GM18858 (cell line): ENCODE measurements around the gene MYH16.
"Not testable (repeated sequence)": the region's sequence is repeated elsewhere in the genome, so short reads cannot be mapped to it uniquely, and the experiment has no call there.

ENCODE experiments used
- ATAC-seq: cut with Tn5 transposase; IDR thresholded peaks from one replicate; pipeline ENCODE4 v1.9.1; 2021; ENCODE audit not compliant: unreplicated experiment

Gene MYH16

DNA sequence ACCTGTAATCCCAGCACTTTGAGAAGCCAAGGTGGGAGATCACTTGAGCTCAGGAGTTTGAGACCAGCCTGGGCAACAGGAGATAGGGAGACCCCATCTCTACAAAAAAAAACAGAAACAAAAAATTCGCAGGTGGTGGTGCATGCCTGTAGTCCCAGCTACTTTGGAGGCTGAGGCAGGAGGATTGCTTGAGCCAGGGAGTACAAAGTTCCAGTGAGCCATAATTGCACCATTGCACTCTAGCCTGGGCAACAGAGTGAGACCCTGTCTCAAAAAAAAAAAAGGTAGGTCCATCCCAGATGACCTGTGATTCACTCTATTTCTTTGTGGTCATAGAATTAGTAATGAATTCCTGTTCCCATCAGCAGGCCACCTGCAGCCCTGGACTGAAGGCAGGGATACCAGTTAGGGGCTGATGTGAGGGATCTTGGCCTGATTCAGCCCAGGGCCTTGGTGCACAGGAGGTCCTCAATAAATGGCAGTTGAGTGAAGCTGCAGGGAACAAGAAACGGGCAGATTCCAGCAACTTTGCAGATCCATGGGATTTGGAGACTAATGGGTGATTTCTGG is at the start of gene MYH16:
Gene MYH16, plus strand, starts transcription at position 364 of the 570 bp plus-strand sequence.
- ATAC-seq, result no peak

DNA sequence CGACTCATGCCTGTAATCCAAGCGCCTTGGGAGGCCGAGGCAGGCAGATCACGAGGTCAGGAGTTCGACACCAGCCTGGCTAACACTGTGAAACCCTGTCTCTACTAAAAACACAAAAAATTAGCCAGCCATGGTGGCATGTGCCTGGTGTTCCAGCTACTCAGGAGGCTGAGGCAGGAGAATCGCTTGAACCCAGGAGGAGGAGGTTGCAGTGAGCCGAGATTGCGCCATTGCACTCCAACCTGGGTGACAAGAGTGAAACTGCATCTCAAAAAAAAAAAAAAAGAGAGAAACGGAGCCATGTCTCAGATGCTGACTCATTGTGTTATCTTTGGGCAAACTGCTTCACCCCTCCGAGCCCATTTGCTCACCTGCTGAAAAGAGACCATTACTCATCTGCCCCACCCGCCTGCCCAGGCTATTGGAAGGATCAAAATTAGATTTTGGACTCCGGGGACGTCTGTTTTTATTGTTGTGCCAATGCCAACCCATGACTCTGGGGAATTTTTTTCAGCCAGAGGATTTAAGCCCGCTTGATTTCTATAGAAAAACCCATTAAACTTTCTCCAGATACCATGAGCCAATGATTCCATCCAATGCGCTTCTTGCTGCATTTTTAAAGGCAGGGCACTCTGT is 48.3 kb upstream of the MYH16 start:
- not testable (repeated sequence) for ATAC-seq

DNA sequence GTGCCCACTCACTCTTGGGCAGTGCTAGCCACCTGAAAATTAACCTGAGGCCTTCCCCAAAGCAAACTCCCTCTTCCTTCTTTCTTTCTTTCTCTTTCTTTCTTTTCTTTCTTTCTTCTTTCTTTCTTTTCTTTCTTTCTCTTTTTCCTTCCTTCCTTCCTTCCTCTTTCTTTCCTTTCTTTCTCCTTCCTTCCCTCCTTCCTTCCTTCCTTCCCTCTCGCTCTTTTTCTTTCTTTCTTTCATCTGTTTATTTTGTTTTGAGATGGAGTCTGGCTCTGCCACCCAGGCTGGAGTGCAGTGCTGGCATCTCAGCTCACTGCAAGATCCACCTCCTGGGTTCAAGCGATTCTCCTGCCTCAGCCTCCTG is 47.8 kb upstream of the MYH16 start:
- ATAC-seq, result no peak

DNA sequence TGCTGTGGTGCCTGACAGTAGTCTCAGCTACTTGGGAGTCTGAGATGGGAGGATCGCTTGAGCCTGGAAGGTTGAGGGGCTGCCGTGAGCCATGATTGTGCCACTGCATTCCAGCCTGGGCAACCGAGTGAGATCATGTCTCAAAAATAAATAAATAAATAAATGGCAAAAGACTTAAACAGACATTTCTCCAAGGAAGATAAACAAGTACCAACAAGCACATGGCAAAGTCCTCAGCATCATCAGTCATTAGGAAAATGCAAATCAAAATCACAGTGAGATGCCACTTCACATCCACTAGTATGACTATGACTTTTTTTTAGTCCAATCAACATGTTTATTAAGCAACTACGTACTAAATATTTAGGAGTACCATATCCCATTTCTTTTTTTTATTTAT is 43.4 kb upstream of the MYH16 start:
- ATAC-seq, result no peak

DNA sequence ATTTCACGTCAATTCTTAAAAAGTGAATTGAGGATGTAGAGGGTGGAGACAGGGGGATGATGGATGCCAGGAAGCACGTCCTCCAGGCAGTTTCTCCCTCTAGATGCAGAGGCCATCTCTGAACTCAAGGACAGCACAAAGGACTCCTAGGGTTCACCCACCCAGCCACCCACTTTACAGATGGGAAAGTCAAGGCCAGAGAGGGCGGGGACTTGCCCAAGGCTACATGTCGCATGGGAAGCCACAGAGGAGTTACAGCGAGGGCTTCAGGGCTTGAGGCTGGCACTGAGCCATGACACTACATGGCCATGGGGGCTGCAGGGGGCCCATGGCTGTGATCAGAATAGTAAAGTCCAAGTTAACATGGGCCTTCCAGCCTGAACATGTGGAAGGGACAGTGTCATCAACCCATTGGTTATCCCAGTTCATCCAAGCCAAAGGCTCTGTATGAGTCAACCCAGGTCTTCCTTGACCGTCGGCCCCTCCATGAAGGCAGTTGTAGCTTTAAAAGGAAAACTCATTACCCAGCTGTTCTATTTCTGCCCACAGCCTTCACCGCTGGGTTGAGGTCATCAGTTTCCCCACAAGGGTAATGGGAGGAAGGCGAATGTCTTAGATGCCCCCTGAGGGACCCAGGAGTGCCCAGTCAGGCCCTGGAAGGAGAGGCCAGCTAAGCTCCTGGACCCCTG is 40.4 kb upstream of the MYH16 start:
- no peak for ATAC-seq

DNA sequence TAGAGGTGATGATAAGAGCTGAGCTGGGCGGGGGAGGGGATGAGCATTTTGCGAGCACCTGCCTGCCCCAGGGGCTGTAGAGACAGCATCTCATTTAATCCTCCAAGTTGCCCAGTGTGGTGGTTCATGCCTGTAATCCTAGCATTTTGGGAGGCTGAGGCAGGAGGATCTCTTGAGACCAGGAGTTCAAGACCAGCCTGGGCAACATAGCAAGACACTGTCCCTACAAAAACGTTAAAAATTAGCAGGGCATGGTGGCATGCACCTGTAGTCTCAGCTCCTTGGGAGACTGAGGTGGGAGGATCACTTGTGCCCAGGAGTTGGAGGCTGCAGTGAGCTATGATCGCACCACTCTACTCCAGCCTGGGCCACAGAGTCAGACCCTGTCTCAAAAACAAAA is 39.7 kb upstream of the MYH16 start:
- ATAC-seq, result not testable (repeated sequence)

DNA sequence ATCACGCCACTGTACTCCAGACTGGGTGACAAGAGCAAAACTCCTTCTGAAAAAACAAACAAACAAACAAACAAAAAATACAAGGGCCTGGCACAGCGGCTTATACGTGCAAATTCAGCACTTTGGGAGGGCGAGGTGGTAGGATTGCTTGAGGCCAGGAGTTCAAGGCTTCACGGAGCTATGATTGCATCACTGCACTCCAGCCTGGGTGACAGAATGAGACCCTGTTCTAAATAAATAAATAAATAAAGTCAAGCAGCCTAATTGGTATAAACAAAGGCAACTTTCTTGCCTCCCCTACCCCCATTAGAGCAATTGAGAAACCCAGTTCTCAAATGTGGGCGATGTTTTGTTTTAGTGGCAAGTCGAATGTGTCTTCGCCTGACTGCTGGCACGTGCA is 38.5 kb upstream of the MYH16 start:
- no peak for ATAC-seq

DNA sequence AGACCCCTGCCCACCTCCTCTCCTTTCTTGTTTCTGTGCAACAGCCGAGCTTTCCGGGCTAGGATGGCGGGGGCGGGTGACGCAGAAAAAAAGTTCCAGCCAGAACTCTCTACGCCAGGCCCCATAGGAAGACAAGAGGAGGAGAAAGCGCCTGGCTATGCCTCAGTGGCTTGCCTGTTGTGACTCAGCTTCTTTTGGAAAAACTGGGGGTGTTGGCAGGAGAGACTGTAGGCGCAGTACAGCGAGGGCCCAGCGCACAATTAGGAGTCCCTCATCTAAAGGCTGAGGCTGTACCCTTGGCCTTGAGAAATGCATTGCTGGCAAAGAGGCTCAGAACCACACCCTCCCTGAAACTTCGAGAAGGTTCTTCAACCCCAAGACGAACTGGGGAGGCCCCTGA is 36.7 kb upstream of the MYH16 start:
- no peak for ATAC-seq

DNA sequence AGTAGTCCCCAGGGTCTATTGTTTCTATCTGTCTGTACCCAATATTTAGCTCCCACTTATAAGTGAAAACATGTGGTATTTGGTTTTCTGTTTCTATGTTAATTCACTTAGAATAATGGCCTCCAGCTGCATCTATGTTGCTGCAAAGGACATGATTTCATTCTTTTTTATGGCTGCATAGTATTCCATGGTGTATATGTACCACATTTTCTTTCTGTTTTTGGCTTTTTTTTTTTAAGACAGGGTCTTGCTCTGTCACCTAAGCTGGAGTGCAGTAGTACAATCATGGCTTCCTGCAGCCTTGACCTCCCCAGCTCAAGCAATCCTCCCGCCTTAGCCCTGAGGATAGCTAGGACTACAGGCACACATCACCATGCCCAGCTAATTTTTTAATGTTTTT is 34.8 kb upstream of the MYH16 start:
- ATAC-seq, result not testable (repeated sequence)

DNA sequence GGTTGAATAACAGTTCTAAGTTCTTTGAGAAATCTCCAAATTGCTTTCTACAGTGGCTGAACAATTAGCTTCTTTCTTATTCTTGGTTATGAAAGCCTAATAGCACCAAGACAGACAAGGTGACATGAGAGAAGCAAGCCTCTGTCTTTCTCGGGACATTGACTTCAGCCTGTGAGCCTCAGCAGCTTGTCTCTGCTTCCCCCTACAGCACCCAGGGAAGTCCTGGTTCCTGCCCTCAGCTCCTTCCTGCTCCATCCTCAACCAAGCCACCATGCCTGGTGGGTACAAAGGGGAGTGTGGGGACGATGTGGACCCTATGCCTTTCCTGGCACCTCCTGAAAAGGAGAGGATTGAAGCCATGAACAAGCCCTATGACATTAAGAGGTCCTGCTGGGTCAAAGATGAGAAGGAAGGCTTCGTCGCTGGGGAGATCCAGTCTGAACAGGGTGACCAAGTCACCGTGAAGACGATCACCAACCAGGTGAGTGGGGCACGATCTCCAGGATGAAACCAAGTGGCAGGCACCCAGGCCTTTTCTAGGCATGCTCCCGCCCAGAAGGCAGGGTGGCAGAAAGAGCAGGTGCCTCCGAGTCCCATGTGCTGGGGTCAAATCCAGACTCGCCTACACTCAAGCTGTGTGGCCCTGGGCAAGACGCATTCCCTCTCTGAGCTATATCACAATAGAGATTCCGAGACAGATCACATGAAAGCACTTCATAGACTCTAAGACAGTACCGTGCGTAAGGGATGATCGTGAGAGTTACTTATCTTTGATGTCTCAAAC is 33.9 kb upstream of the MYH16 start:
- ATAC-seq, result no peak

DNA sequence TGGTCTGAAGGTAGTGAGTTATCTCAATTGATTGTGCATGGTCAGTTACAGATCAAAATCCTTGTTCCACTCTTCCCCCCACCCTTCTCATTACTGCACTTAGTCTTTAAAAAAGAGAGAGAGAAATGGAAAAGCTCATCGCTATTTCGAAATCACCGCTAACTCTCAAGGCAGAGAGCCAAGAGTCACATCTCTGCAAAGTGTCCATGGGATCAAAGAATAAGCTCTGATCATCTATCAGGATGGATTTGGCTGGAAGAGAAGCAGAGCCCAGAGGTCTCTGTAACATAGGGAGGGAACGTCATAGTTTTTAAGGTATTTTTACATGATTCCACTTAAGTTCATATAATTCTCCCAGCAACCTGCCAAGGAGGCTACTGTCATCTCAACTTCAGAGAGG is 30.0 kb upstream of the MYH16 start:
- no peak for ATAC-seq

DNA sequence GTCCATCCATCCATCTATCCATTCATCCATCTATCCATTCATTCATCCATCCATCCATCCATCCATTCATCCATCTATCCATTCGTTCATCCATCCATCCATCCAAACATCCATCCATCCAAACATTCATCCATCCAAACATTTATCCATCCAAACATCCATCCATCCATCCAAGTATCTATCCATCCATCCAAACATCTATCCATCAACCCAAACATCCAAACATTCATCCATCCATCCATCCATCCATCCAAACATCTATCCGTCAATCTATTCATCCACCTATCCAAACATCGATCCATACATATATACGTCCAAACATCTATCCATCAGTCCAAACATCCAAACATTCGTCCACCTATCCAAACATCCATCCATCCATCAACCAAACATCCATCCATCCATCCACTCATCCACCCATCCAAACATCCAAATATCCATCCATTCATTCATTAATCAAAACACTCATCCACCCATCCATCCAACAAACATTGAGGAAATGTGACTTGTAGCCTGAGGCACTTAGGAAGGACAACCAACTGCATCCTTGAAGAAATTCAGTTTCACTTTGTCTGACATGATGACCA is 28.8 kb upstream of the MYH16 start:
- ATAC-seq, result no peak

DNA sequence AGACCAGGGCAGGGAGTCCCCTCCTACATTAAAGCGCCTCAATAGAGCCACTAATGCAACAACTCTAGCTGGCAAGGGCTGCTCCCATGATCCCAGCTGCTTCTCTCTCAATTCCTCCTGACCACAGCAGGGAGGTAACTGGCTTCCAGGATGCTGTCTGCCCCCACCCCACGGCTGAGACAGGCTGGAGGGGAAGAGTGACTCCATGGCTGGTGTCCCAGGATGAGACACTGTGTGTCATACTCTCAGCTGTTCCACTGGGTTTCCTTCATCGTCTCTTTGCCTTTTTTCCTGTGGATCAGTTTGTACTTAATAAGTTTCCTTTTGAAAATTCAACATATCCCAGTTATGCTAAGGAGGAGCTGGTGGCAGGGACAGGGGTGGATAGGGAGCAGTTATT is 27.7 kb upstream of the MYH16 start:
- ATAC-seq, result no peak

DNA sequence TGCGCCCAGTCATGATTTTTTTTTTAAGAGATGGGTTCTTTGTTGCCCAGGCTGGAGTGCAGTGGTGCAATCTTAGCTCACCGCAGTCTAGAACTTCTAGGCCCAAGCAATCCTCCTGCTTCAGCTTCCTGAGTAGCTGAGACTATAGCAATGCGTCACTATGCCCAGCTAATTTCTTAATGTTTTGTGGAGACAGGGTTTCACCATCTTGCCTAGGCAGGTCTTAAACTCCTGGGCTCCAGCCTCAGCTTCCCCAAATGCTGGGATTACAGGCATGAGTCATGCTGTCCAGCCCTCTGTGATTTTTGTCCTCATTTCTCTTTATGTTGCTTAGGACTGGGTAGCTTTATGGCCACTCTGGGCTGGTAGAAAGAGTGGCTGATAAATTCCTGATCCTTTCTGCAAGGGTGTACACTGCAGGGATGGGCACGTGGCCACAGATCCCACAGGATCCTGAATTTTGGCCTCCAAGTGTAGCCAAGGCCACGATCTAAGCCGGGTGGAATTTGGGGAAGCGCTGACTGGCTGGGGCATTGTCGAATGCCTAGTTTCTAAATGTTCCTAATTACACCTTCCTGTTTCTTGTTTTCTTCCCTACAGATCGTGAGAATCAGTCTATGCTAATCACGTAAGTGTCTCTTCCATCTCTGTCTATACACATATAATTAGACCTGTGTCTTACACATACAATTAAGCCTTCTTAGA is 24.1 kb upstream of the MYH16 start:
- ATAC-seq, result no peak

DNA sequence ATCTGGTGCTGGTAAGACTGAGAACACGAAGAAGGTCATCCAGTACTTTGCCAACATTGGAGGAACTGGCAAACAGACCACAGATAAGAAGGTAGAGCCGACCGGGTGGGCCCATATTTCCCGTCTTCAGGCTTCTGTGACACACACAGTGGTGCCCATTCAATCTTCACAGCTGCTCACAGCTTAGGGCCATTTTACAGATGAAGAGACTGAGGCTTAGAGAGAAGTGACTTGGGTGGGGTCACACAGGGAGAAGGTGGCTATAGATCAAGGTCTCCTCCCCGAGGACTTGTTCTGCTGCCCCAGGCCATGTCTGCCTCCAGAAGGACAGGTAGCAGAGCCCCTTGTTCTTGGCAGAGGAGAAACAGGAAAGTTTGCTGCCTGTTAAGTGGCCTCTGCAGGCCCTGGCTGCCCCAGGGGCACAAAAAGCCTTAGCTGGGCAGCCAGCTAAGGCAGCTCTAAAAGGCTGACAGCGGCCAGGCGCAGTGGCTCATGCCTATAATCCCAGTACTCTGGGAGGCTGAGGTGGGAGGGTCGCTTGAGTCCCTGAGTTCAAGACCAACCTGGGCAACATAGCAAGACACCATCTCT is 22.6 kb upstream of the MYH16 start:
- ATAC-seq, result no peak

DNA sequence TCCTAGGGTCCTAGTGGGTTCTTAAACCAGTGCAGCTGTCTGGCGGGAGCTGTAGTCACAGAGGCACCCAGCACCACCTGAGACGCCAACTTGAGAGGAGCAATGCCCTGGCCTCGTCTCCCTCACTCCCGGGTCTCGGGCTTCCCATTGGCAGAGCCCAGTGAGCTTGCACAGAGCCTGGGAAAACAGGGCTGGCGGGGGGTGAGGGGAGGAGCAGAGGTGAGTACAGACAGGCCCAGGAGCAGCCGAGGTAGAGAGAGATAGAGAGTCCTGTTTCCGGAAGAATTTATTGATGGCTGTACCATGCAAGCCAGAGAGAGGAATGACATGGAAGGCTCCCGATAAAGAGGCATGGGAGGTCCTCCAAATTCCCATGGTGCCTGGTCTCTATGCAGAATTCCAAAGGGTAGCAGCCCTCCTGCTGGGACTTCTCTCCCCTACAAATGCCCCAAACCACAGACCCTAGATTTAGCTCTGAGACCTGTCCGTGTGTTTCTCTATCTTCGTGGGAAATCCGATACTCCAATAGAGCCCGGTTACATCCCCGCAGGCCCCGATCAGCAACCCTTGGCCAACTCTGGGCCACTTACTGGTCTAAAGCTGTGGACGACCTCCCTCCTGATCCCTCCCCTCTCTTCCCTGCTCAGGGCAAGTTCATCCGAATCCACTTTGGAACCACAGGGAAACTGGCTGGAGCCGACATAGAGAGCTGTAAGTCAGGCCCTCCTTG is 20.3 kb upstream of the MYH16 start:
- no peak for ATAC-seq

DNA sequence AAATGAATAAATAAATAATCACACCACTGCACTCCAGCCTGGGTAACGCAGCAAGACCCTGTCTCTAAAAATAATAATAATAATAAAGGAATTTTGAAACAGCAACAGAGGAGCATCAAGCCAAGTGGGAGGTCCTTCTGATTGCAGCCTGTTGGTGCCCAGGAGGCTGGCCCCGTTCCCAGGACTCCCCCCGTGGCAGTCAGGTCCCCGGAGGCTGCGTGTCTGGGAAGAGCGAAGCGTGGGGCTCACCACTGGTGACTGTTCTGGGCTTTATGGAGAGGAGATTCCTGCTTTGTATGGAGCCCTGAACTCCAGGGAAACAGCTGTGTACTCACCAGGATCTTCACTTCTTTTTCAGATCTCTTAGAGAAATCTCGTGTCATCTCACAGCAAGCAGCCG is 19.3 kb upstream of the MYH16 start:
- no peak for ATAC-seq

DNA sequence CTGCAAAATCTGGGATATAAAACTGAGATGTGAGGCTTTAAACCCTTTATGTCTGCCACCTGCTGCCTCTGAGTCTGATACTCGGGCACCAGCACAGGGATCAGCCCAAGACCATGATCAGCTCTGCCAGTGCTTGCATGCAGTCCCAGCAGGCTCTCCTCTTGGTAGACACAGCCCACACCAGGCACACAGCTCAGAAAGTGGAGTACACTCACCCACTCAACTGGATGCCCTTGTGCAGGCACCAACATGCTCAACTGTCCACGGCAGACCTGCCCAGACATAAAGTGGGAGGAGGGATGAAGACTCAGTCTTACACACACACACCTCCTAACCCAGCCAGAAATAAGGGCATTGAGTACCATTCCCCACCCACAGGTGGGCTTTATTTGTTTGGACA is 18.2 kb upstream of the MYH16 start:
- ATAC-seq, result no peak

DNA sequence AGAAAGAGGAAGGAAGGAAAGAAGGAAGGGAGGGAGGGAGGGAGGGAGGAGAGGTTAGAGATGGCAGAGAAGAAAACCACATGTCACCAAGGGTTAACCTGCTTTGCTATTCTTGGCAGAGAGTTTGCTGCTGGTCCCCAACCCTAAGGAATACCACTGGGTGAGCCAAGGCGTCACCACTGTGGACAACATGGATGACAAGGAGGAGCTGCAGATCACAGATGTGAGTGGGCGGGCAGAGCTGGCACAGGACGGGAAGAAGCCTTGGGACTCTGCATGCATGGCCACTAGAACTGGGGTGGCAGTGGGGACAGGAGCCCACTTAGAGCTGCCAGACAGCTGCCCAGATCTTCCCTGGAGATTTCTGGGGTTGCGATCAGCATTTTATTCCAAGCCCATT is 17.2 kb upstream of the MYH16 start:
- ATAC-seq, result no peak

DNA sequence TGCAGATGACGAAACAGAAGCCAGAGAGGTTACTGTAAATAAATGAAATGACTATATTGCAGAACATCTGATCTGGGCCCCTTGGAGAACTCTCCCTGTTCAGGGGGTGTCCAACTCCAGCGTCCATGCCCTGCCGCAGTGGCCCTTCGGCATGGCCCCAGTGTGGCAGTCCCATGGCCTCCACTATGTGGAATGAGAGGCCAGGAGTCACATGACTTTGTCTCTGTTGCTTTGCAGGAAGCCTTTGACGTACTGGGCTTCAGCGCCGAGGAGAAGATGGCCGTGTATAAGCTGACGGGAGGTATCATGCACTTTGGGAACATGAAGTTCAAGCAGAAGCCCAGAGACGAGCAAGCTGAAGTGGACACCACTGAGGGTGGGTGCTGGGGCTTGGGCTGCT is 15.6 kb upstream of the MYH16 start:
- no peak for ATAC-seq
